Mucosa of descending colon (tissue), 3 donors: ENCODE data around the gene HMGN3. TPM values are rescaled to one million over a fixed set of nuclear protein-coding genes. Genes with fewer than 3 reads are reported as not detected.

Experiments used
- ATAC-seq: fragments of 200-7000 bp; cut with Tn5 transposase; one replicate; pipeline ENCODE4 v1.9.1; 2020; ENCODE audit warnings: mild to moderate bottlenecking, moderate library complexity
- DNase-seq, 3 donors: peaks; one replicate each; pipeline ENCODE4 v3.0.0-alpha.2; 2020
- H3K36me3 ChIP-seq: fragments of 200-600 bp; one replicate; pipeline ENCODE4 v1.8.0; 2021; ENCODE audit warnings: low read depth, mild to moderate bottlenecking
- H3K4me1 ChIP-seq: fragments of 200-600 bp; one replicate; pipeline ENCODE4 v1.8.0; 2021; ENCODE audit warnings: low read depth, mild to moderate bottlenecking
- H3K4me3 ChIP-seq: fragments of 200-600 bp; one replicate; pipeline ENCODE4 v1.8.0; 2021; ENCODE audit warnings: mild to moderate bottlenecking
- H3K9me3 ChIP-seq: fragments of 200-600 bp; one replicate; pipeline ENCODE4 v1.8.0; 2021; ENCODE audit warnings: mild to moderate bottlenecking
- intact Hi-C, 2 donors: fragments of 100-400 bp; cut with DNase I in 1 of 2; cut with micrococcal nuclease in 1 of 2; formaldehyde crosslinking; loops; one replicate each; pipeline versions ENCODE4 v1.11.0 to v1.11.1; 2022; cut with DNase I, micrococcal nuclease
- total RNA-seq, 3 donors: library from RNA; stranded (reverse); fragmentation: NEBNext Ultra II Directional in 2 of 3; extraction: Animal tissue kit (Norgen Biotek cat#: 25700) in 2 of 3; gene quantifications; one replicate each; pipeline versions ENCODE4 v1.2.1 to v1.2.4, GENCODE V29; 2021 to 2023
- TF ChIP-seq, protein P1 (sequence below): fragments of 200-600 bp; IDR thresholded peaks from one replicate; pipeline ENCODE4 v1.8.0; 2022; ENCODE audit warnings: antibody characterized with exemption, mild to moderate bottlenecking
- donor health status: DM: no; HTN: no; CAD: no; lungs with moderate emphysema.
- donor health status: DM: no; HTN: no; CAD: no.
- donor health status: DM: no; HTN: yes; CAD: no.

The HMGN3 gene
- total RNA-seq, 3 donors from 2014 or later: 24.4 to 48.0 (median 42.6) TPM

DNA sequence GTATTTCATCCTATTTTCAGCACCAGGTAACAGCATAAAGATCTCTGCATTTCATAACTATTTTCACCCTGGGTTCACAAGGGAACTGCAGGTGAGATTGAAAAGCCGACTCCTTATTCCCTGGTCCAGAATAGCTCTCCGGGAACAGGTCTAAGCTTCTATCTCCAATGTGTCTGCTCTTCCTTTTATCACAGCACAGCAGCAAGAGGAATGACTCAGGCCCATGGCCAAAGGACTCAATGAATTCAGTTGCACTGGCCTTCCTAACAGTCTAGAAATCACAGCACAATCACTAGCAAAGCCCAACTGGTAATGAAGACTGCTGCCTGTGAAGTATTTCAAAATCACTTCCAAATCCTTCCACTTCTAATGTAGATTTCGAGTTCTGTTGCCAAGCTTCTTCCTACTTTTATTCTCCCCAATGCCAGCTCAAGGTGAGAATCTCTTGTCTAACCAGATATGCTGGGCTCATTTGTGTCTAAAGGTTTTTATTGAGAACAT is 30.7 kb downstream of the HMGN3 start:
- intact Hi-C loops: no loop called here
- Histone ChIP-seq H3K4me3 (no peak overlapping the region), H3K4me1 (no peaks in the 10 kb centered on the region), H3K36me3 (no peaks in the 10 kb centered on the region), H3K9me3 (no peaks in the 10 kb centered on the region)
- no peak for ATAC-seq
- TF ChIP-seq, protein P1, sequence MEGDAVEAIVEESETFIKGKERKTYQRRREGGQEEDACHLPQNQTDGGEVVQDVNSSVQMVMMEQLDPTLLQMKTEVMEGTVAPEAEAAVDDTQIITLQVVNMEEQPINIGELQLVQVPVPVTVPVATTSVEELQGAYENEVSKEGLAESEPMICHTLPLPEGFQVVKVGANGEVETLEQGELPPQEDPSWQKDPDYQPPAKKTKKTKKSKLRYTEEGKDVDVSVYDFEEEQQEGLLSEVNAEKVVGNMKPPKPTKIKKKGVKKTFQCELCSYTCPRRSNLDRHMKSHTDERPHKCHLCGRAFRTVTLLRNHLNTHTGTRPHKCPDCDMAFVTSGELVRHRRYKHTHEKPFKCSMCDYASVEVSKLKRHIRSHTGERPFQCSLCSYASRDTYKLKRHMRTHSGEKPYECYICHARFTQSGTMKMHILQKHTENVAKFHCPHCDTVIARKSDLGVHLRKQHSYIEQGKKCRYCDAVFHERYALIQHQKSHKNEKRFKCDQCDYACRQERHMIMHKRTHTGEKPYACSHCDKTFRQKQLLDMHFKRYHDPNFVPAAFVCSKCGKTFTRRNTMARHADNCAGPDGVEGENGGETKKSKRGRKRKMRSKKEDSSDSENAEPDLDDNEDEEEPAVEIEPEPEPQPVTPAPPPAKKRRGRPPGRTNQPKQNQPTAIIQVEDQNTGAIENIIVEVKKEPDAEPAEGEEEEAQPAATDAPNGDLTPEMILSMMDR: no peak
- DNase-seq: no peak

DNA sequence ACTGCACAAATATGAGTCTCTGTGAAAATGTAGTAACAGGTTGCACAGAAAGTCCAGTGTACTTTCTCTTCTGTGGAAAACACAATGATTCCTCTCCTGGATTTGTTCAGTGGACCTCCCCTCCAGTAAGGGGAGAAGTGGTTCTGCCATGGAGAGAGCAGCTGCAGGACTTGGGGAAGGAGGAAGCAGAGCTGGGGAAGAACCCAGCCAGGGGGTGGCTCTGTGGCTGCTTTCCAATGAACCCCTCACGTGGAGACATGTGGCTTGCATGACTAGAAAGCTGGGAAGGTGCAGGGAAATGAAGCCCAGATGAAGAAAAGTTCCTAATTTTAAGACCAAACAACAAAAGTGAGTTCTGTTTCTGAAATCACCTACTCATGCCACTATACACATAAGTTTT is 31.9 kb downstream of the HMGN3 start:
- ATAC-seq (no peak), DNase-seq (no peak)
- Histone ChIP-seq H3K4me3 (no peak overlapping the region), H3K9me3 (no peaks in the 10 kb centered on the region), H3K4me1 (no peaks in the 10 kb centered on the region), H3K36me3 (no peaks in the 10 kb centered on the region)
- TF ChIP-seq, protein P1: no peak
- intact Hi-C loops: no loop called here

DNA sequence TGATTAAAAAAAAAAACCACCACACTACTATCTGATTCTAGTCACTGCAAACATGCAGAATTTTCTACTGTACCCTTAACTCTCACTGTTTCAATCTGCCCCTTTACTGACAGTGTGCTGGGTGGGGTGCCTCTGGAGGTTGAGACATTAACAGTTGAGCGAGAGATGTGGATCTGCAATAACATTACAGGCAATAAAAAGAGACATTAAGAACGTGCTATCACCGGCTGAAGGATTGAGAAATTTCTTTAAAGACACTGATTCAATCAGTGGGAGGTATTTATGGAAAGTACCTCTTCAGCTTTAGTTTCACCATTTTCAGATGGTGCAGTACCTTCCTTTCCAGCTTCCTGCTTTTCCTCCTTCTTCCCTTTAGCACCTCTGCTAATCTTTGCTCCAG is 32.5 kb downstream of the HMGN3 start:
- Histone ChIP-seq H3K36me3 (no peaks in the 10 kb centered on the region), H3K9me3 (no peaks in the 10 kb centered on the region), H3K4me3 (no peak overlapping the region), H3K4me1 (no peaks in the 10 kb centered on the region)
- no peak for DNase-seq
- ATAC-seq: no peak
- intact Hi-C loops: no loop called here
- TF ChIP-seq, protein P1: no peak

DNA sequence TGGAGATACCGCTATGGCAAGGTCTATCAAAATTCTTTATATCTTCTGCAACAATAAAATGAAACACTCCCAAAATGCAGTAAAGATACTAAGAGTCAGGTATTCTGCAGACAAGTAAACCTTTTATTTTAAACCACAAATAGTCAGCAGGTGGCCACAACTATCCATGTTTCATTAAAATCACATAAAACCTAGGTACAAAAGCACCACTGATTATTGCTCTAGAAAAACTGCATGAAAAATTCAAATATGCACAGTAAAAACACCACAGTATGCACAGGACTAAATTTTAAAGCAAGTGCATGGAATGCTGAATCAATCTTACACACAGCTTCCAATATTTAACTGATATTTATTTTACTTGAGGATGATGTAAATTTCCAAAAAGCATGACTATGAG is 33.3 kb downstream of the HMGN3 start:
- no peaks in the 10 kb centered on the region for H3K36me3 ChIP-seq
- ATAC-seq (no peak), DNase-seq (no peak)
- TF ChIP-seq, protein P1: no peak
- intact Hi-C loops: no loop called here
- no peak overlapping the region for H3K4me3 ChIP-seq
- no peaks in the 10 kb centered on the region for H3K4me1 ChIP-seq
- no peaks in the 10 kb centered on the region for H3K9me3 ChIP-seq

DNA sequence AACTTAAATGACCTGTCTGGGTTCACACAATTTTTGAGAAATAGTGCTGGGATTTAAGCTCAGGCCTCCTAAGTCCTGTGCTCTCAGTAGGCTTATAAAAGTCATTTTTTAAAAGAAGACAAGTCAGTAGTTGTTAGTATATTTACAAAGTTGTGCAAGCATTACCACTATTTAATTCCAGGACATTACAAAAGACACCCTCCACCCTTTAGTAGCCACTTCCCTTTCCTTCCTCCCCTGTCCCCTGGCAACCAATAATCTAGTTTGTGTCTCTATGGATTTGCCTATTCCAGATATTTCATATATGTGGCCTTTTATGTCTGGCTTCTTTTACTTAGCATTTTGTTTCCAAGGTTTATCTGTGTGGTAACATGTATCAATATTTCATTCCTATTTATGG is 37.6 kb downstream of the HMGN3 start:
- TF ChIP-seq, protein P1: no peak
- ATAC-seq: no peak
- no peaks in the 10 kb centered on the region for H3K4me1 ChIP-seq
- DNase-seq: no peak
- H3K9me3 ChIP-seq: no peaks in the 10 kb centered on the region
- intact Hi-C loops: no loop called here
- no peak overlapping the region for H3K4me3 ChIP-seq
- no peaks in the 10 kb centered on the region for H3K36me3 ChIP-seq

DNA sequence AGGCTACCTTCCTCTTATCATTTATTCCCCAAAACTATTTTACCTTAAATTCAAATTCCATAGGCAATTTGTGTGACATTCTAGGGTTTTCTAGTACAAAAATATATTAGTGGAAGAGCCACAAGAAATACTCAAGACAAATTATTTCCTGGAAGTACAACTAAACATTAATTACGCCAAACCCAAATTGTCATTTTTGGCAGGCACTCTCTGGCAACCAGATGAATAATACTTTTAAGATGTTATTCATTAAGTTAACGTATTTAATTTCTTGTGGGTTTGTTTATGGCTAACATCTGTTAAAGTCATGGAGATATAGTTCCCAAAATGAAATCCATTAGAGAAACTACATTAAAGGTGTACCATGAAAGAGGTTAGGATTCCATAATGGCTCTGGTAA is 40.5 kb downstream of the HMGN3 start:
- no peaks in the 10 kb centered on the region for H3K4me1 ChIP-seq
- ATAC-seq: no peak
- H3K36me3 ChIP-seq: no peaks in the 10 kb centered on the region
- no peaks in the 10 kb centered on the region for H3K9me3 ChIP-seq
- TF ChIP-seq, protein P1: no peak
- H3K4me3 ChIP-seq: no peak overlapping the region
- intact Hi-C loops: no loop called here
- DNase-seq: no peak
